Esophagus muscularis mucosa (tissue), 4 donors: ENCODE results near the gene DBX2. TPM values are rescaled to one million over a fixed set of nuclear protein-coding genes. Genes with fewer than 3 reads are reported as not detected.
"Not testable (repeated sequence)": the region's sequence is repeated elsewhere in the genome, so short reads cannot be mapped to it uniquely, and the experiment has no call there.

Experiments
- DNase-seq: peaks from one replicate; pipeline ENCODE4 v3.0.0-alpha.2; 2017; ENCODE audit errors: extremely low spot score
- H3K27ac ChIP-seq, 4 donors: fragments of 200-600 bp; sonication (generic); replicated peaks in 1 of 4; 1 replicate in 3 of 4; 2 replicates in 1 of 4; pipeline ENCODE4 v1.5.1; 2016 to 2019; ENCODE audit warnings: mild to moderate bottlenecking in 1 of 4
- H3K27me3 ChIP-seq, 4 donors: fragments of 200-600 bp; sonication (generic); one replicate each; pipeline versions ENCODE4 v1.5.1 to v1.6.0; 2016 to 2019
- H3K36me3 ChIP-seq, 4 donors: fragments of 200-600 bp; sonication (generic); one replicate each; pipeline ENCODE4 v1.5.1; 2016 to 2019
- H3K4me1 ChIP-seq, 4 donors: fragments of 200-600 bp; sonication (generic); one replicate each; pipeline ENCODE4 v1.5.1; 2016 to 2019
- H3K4me3 ChIP-seq, 4 donors: fragments of 200-600 bp; sonication (generic); 1 replicate in 2 of 4; 2 replicates in 2 of 4; pipeline ENCODE4 v1.5.1; 2016 to 2019; ENCODE audit warnings: mild to moderate bottlenecking in 4 of 4, moderate library complexity in 1 of 4
- H3K9me3 ChIP-seq, 4 donors: fragments of 200-600 bp; sonication (generic); 1 replicate in 3 of 4; 2 replicates in 1 of 4; pipeline ENCODE4 v1.5.1; 2016 to 2019
- CTCF ChIP-seq, 3 experiments: fragments of 200-600 bp in 2 of 3; fragments of 450-650 bp in 1 of 3; sonication (generic) in 2 of 3; IDR thresholded peaks; one replicate each; pipeline ENCODE4 v1.5.1; 2017 to 2019; ENCODE audit warnings: antibody characterized with exemption in 3 of 3, mild to moderate bottlenecking in 2 of 3, moderate library complexity in 1 of 3
- EP300 ChIP-seq: sonication (generic); formaldehyde crosslinking; IDR thresholded peaks from one replicate; pipeline ENCODE4 v1.6.1; 2017; ENCODE audit warnings: antibody characterized with exemption
- POLR2A ChIP-seq: fragments of 450-650 bp; IDR thresholded peaks from one replicate; pipeline ENCODE4 v1.6.1; 2017; ENCODE audit warnings: antibody characterized with exemption, moderate library complexity, mild to moderate bottlenecking, low read depth
- POLR2AphosphoS5 ChIP-seq, 2 donors: sonication (generic); formaldehyde crosslinking; IDR thresholded peaks; one replicate each; pipeline ENCODE4 v1.6.1; 2017; ENCODE audit warnings: antibody characterized with exemption in 2 of 2
- WGBS: methylation state at CpG from one replicate; pipeline ENCODE4 v1.1.5; 2018; 5-methylcytosine and 5-hydroxymethylcytosine counted together
- intact Hi-C: fragments of 100-400 bp; cut with DNase I; formaldehyde crosslinking; loops from one replicate; pipeline ENCODE4 v1.15.1; 2023
- total RNA-seq, 4 donors: library from RNA; depleted of rRNA; stranded (reverse); fragments of >200 nt; gene quantifications; one replicate each; pipeline versions ENCODE4 v1.1.0 to v1.2.1, GENCODE V29; 2016

The DBX2 gene
- total RNA-seq, 4 donors from 2014 or later, result not detected

GRCh38 chr12:44993161-44993560 lies 57.7 kb downstream of the DBX2 start:
- peaks cover 0 to 5% (median 2%) of the 10 kb centered on the region in 4 donors for H3K9me3 ChIP-seq
- no peak overlapping the region for H3K4me3 ChIP-seq
- DNase-seq, result no peak
- no peaks in the 10 kb centered on the region for H3K27me3 ChIP-seq
- no peaks in the 10 kb centered on the region for H3K4me1 ChIP-seq
- 37% methylated on average over 1 of the region's 1 CpG for WGBS
- TF ChIP-seq POLR2AphosphoS5 (IDR thresholded peaks at IDR 0.05) (no peak), EP300 (no peak), CTCF (IDR thresholded peaks at IDR 0.05) (no peak), POLR2A (no peak)
- intact Hi-C loops, result no loop called here
- H3K27ac ChIP-seq, result no peak overlapping the region
- no peaks in the 10 kb centered on the region for H3K36me3 ChIP-seq

- H3K9me3 ChIP-seq, H3K27me3 ChIP-seq, H3K27ac ChIP-seq, DNase-seq, intact Hi-C loops, H3K4me3 ChIP-seq, H3K36me3 ChIP-seq, H3K4me1 ChIP-seq: not testable (repeated sequence)
- WGBS, result 92% methylated on average over 10 of the region's 10 CpGs
These were observed 66.0 kb downstream of the DBX2 start for GRCh38 chr12:44984863-44985262.

- no peaks in the 10 kb centered on the region for H3K4me1 ChIP-seq
- no peak for DNase-seq
- no peak overlapping the region for H3K27ac ChIP-seq
- H3K27me3 ChIP-seq, result no peaks in the 10 kb centered on the region
- H3K4me3 ChIP-seq, result no peak overlapping the region
- H3K36me3 ChIP-seq, result no peaks in the 10 kb centered on the region
- TF ChIP-seq POLR2A (no peak), POLR2AphosphoS5 (IDR thresholded peaks at IDR 0.05) (no peak), CTCF (IDR thresholded peaks at IDR 0.05) (no peak), EP300 (no peak)
- no peaks in the 10 kb centered on the region for H3K9me3 ChIP-seq
- intact Hi-C loops, result no loop called here
- WGBS, result 86% methylated on average over 5 of the region's 5 CpGs
These were observed 71.0 kb downstream of the DBX2 start for GRCh38 chr12:44979918-44980317.

- Histone ChIP-seq H3K4me3 (no peak overlapping the region), H3K27ac (no peak overlapping the region), H3K4me1 (no peaks in the 10 kb centered on the region), H3K9me3 (no peaks in the 10 kb centered on the region), H3K27me3 (no peaks in the 10 kb centered on the region), H3K36me3 (no peaks in the 10 kb centered on the region)
- no peak for DNase-seq
- TF ChIP-seq POLR2A (no peak), EP300 (no peak), POLR2AphosphoS5 (IDR thresholded peaks at IDR 0.05) (no peak), CTCF (IDR thresholded peaks at IDR 0.05) (no peak)
- intact Hi-C loops, result no loop called here
These were observed 74.7 kb downstream of the DBX2 start for GRCh38 chr12:44976246-44976645.

- 32% methylated on average over 2 of the region's 2 CpGs for WGBS
- DNase-seq, result no peak
- no peaks in the 10 kb centered on the region for H3K9me3 ChIP-seq
- intact Hi-C loops, result no loop called here
- TF ChIP-seq CTCF (IDR thresholded peaks at IDR 0.05), result peak in 1 of 3 experiments; percentile 13
- no peak for TF ChIP-seq EP300
- no peak for TF ChIP-seq POLR2A
- no peaks in the 10 kb centered on the region for H3K4me1 ChIP-seq
- no peaks in the 10 kb centered on the region for H3K27me3 ChIP-seq
- no peak overlapping the region for H3K4me3 ChIP-seq
- H3K27ac ChIP-seq, result no peak overlapping the region
- no peaks in the 10 kb centered on the region for H3K36me3 ChIP-seq
These were observed 78.0 kb downstream of the DBX2 start for GRCh38 chr12:44972746-44973421.
